Erythroblast (primary cell): ENCODE data around the gene ACER1.
"Not testable (repeated sequence)": the region's sequence is repeated elsewhere in the genome, so short reads cannot be mapped to it uniquely, and the experiment has no call there.

Experiments used
- DNase-seq, 2 experiments: peaks; one replicate each; lab custom pipeline; 2025; lab: John Stamatoyannopoulos, UW
- GATA1 ChIP-seq: IDR thresholded peaks from 2 replicates; pipeline ENCODE4 v1.6.1; 2011; ENCODE audit warnings: low read depth, mild to moderate bottlenecking, control low read depth, low read length, moderate library complexity
- POLR2A ChIP-seq: IDR thresholded peaks from 2 replicates; pipeline ENCODE4 v1.6.1; 2011; ENCODE audit warnings: mild to moderate bottlenecking, low read length

ACER1 gene

DNA sequence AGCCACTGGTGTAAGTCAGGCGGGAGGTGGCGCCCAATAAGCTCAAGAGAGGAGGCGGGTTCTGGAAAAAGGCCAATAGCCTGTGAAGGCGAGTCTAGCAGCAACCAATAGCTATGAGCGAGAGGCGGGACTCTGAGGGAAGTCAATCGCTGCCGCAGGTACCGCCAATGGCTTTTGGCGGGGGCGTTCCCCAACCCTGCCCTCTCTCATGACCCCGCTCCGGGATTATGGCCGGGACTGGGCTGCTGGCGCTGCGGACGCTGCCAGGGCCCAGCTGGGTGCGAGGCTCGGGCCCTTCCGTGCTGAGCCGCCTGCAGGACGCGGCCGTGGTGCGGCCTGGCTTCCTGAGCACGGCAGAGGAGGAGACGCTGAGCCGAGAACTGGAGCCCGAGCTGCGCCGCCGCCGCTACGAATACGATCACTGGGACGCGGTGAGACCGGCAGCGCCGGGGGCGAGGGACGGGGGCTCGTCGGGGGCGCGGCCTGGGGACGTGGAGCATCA, 39.2 kb upstream of the ACER1 start, which contains the start of gene ALKBH7:
ALKBH7 (plus strand) TSS at position 201 of the 502 bp plus-strand sequence; CDS start at position 228, 27 bp downstream.
- TF ChIP-seq POLR2A, result peak; percentile 62
- TF ChIP-seq GATA1, result no peak
- peak; percentile 99 to 100 for DNase-seq

DNA sequence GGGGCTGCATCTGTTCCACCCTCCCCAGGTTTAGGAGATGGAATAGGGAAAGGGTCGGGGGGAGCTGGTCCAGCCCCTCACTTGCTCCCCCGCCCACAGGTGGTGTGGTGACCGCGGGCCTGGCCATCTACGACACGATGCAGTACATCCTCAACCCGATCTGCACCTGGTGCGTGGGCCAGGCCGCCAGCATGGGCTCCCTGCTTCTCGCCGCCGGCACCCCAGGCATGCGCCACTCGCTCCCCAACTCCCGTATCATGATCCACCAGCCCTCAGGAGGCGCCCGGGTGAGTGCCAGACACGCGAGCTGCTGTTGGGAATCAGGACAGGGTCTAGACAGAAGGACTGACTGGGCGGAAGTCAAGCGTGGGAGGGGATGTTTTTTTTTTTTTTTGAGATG, 30.9 kb upstream of the ACER1 start:
- DNase-seq, result no peak
- TF ChIP-seq GATA1 (no peak), POLR2A (no peak)

DNA sequence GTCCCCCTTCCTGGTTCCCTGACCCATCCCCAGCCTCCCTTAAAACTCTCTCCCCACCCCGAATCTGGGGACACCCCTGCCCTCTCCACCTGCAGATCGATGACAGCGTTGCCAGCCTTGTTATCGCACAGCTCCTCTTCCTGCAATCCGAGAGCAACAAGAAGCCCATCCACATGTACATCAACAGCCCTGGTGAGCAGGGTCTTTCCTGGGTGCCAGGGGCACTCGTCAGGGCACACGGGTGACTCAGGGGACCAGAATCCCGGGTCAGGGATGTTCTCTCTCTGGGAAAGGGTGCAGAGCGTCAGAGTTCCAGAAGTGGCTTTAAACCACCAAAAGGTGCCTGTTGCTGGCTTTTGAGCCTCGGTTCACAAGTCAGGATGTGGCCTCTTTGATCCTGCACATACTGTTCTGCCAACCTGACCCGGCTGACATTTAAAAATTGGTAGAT, 29.0 kb upstream of the ACER1 start:
- DNase-seq, result no peak
- TF ChIP-seq GATA1 (no peak), POLR2A (no peak)

GRCh38 chr19:6362027-6362350, 28.6 kb upstream of the ACER1 start:
- TF ChIP-seq POLR2A (no peak), GATA1 (no peak)
- DNase-seq, result no peak

GRCh38 chr19:6360857-6361216, 27.4 kb upstream of the ACER1 start:
- DNase-seq, result not testable (repeated sequence)

GRCh38 chr19:6360445-6360844, 27.0 kb upstream of the ACER1 start:
- not testable (repeated sequence) for DNase-seq

GRCh38 chr19:6359568-6360341, 26.3 kb upstream of the ACER1 start:
- DNase-seq, result no peak
- TF ChIP-seq POLR2A, result no peak
- no peak for TF ChIP-seq GATA1

GRCh38 chr19:6358003-6358402, 24.6 kb upstream of the ACER1 start:
- no peak for DNase-seq
- TF ChIP-seq POLR2A, result no peak
- TF ChIP-seq GATA1, result no peak

DNA sequence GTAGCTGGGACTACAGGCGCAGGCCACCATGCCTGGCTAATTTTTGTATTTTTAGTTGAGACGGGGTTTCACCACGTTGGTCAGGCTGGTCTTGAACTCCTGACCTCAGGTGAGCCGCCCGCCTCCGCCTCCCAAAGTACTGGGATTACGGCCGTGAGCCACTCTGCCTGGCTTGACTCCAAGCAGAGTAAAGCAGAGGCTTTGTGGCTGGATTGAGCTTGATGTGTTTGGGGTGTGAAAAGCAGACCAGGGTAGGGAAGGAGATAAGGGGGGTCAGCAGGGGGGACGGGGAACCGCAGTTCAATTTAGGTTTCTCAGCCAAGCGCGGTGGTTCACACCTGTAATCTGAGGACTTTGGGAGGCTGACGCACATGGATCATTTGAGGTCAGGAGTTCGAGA, 23.8 kb upstream of the ACER1 start:
- TF ChIP-seq POLR2A (no peak), GATA1 (no peak)
- DNase-seq, result no peak

DNA sequence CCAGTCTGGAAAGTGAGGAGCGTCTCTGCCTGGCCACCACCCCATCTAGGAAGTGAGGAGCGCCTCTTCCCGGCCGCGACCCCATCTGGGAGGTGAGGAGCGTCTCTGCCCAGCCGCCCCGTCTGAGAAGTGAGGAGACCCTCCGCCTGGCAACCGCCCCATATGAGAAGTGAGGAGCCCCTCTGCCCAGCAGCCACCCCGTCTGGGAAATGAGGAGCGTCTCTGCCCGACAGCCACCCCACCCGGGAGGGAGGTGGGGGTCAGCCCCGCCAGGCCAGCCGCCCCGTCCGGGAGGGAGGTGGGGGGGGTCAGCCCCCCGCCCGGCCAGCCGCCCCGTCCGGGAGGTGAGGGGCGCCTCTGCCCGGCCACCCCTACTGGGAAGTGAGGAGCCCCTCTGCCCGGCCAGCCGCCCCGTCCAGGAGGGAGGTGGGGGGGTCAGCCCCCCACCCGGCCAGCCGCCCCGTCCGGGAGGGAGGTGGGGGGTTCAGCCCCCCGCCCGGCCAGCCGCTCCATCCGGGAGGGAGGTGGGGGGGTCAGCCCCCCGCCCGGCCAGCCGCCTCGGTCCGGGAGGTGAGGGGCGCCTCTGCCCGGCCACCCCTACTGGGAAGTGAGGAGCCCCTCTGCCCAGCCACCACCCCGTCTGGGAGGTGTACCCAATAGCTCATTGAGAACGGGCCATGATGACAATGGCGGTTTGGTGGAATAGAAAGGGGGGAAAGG, 22.1 kb upstream of the ACER1 start:
- not testable (repeated sequence) for DNase-seq

DNA sequence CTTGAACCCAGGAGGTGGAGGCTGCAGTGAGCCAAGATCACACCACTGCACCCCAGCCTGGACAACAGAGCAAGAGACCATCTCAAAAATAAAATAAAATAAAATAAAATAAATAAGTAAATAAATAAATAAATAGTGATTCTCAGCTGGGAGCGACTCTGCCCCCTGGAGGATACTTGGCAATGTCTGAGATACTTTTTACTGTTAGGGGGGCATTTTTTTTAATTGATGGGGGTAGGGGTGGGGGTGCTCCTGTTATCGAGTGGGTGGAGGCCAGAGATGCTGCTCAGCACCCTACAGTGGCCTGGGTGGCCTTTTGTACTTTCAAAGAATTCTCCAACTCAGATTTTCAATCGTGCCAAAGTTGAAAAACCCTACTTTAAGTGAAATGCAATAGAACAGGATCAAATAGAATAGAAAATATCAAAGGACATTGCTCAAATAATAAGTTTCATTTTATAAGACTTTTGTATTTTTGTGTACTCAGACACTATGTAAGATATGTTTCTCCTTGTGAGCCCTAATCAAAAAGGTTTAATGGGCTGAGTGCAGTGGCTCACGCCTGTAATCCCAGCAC, 20.8 kb upstream of the ACER1 start:
- peak; percentile 24 to 36 for DNase-seq

GRCh38 chr19:6352381-6353165, 19.2 kb upstream of the ACER1 start:
- no peak for DNase-seq
- TF ChIP-seq GATA1 (no peak), POLR2A (no peak)

More for the DNA sequence above, 20.8 kb upstream of the ACER1 start:
- no peak for TF ChIP-seq GATA1
- TF ChIP-seq POLR2A, result no peak

DNA sequence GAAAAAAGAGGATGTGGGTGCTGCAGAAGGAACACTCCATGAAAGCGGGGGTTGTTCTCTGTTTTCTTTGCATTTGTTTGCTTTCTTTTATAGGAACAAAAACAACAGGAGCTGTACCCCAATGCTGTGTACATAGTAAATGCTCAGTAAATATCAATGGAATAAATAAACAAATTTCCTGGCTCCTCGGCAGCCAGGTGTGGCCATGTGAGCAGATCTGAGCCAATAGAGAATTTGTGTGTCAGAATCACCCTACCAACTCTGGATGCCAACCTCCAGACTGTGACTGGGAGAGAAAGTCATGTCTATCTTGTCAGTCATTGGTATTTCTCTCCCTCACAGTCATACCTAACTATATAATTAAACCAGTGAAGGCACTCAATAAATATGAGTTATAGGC, 17.3 kb upstream of the ACER1 start:
- TF ChIP-seq POLR2A (no peak), GATA1 (no peak)
- DNase-seq, result no peak

- DNase-seq, result not testable (repeated sequence)
Observed at GRCh38 chr19:6349271-6349670, 15.9 kb upstream of the ACER1 start.
